Measurements from ENCODE around the gene METRN.

- TF ChIP-seq CTCF (conservative IDR thresholded peaks at IDR 0.05 in 1 of 2, IDR thresholded peaks at IDR 0.05 in 1 of 2; ENCODE audit: low read depth in 1 of 2, low read length in 2 of 2) (no peak), EZH2 (IDR thresholded peaks at IDR 0.05; ENCODE audit: low read length, missing control alignments) (no peak)
These were observed 52.1 kb downstream of the METRN start for GRCh38 chr16:766820-767640.

Data from fibroblast of lung (primary cell).